CD14-positive monocyte (primary cell): ENCODE measurements around the gene BEX3. TPM values are rescaled to one million over a fixed set of nuclear protein-coding genes. Genes with fewer than 3 reads are reported as not detected.
A peak's percentile ranks its signal among the peaks of the same experiment; 100 is the strongest.

Experiments used
- DNase-seq, 3 donors: peaks; one replicate each; pipeline ENCODE4 v3.0.0-alpha.2; 2011 to 2022
- H2AFZ ChIP-seq: 2 replicates; pipeline ENCODE4 v1.6.0; 2012; ENCODE audit warnings: mild to moderate bottlenecking, low read depth, low read length, inconsistent platforms; ENCODE audit not compliant: insufficient read depth, poor library complexity, severe bottlenecking
- H3K27ac ChIP-seq, 2 donors: 1 replicate in 1 of 2; 2 replicates in 1 of 2; pipeline ENCODE4 v1.5.1; 2012 to 2013; ENCODE audit warnings: low read length in 2 of 2, control low read depth in 1 of 2, inconsistent platforms in 1 of 2, low read depth in 1 of 2, mild to moderate bottlenecking in 1 of 2
- H3K27me3 ChIP-seq, 2 donors: one replicate each; pipeline versions ENCODE4 v1.6.0 to v1.6.1; 2011 to 2013; ENCODE audit warnings: low read length in 2 of 2; ENCODE audit not compliant: control insufficient read depth in 2 of 2, insufficient read depth in 2 of 2
- H3K36me3 ChIP-seq, 2 donors: replicated peaks in 1 of 2; 1 replicate in 1 of 2; 2 replicates in 1 of 2; pipeline versions ENCODE4 v1.5.1 to v1.6.1; 2012 to 2013; ENCODE audit warnings: low read length in 2 of 2, control low read depth in 1 of 2, inconsistent platforms in 1 of 2, mild to moderate bottlenecking in 1 of 2; ENCODE audit not compliant: insufficient read depth in 2 of 2, control insufficient read depth in 1 of 2
- H3K4me1 ChIP-seq, 2 donors: 1 replicate in 1 of 2; 2 replicates in 1 of 2; pipeline versions ENCODE4 v1.5.1 to v1.6.1; 2012 to 2013; ENCODE audit warnings: low read length in 2 of 2, control low read depth in 1 of 2, inconsistent platforms in 1 of 2, mild to moderate bottlenecking in 1 of 2, moderate library complexity in 1 of 2; ENCODE audit not compliant: insufficient read depth in 2 of 2, control insufficient read depth in 1 of 2
- H3K4me2 ChIP-seq: replicated peaks from 2 replicates; pipeline ENCODE3; 2012; ENCODE audit warnings: low read length, moderate library complexity, mild to moderate bottlenecking; ENCODE audit not compliant: poor library complexity, severe bottlenecking; ENCODE audit errors: extremely low read depth
- H3K4me3 ChIP-seq, 3 experiments: fragments of 200-600 bp in 1 of 3; sonication (generic) in 1 of 3; replicated peaks in 1 of 3; 1 replicate in 2 of 3; 2 replicates in 1 of 3; pipeline ENCODE4 v1.5.1; 2011 to 2013; ENCODE audit warnings: low read length in 3 of 3, mild to moderate bottlenecking in 3 of 3, control low read depth in 2 of 3, low read depth in 2 of 3, inconsistent platforms in 1 of 3, moderate library complexity in 1 of 3
- H3K79me2 ChIP-seq: 2 replicates; pipeline ENCODE4 v1.6.0; 2012; ENCODE audit warnings: mild to moderate bottlenecking, control low read depth, inconsistent platforms, low read length, moderate library complexity; ENCODE audit not compliant: insufficient read depth
- H3K9ac ChIP-seq: 2 replicates; pipeline ENCODE4 v1.6.0; 2017; ENCODE audit warnings: low read length, mild to moderate bottlenecking; ENCODE audit not compliant: insufficient read depth, poor library complexity, severe bottlenecking
- H3K9me3 ChIP-seq, 2 donors: replicated peaks in 1 of 2; 1 replicate in 1 of 2; 2 replicates in 1 of 2; pipeline versions ENCODE4 v1.5.1 to v1.6.1; 2012 to 2013; ENCODE audit warnings: low read length in 2 of 2, control low read depth in 1 of 2; ENCODE audit not compliant: control insufficient read depth in 1 of 2, insufficient read depth in 1 of 2
- H4K20me1 ChIP-seq: 2 replicates; pipeline ENCODE4 v1.6.0; 2012; ENCODE audit warnings: mild to moderate bottlenecking, low read length, control low read depth, moderate library complexity; ENCODE audit not compliant: insufficient read depth
- H3K27ac Mint-ChIP-seq, 7 donors: one replicate each; pipeline ENCODE4 v1.8.0; 2020; ENCODE audit warnings: mild to moderate bottlenecking in 7 of 7, mixed read lengths in 7 of 7, moderate library complexity in 6 of 7, inconsistent platforms in 2 of 7
- H3K27me3 Mint-ChIP-seq, 3 donors: one replicate each; pipeline ENCODE4 v1.8.0; 2021 to 2022; ENCODE audit warnings: low read depth in 3 of 3, mild to moderate bottlenecking in 3 of 3, mixed read lengths in 3 of 3, moderate library complexity in 3 of 3, inconsistent platforms in 1 of 3
- H3K36me3 Mint-ChIP-seq, 2 donors: one replicate each; pipeline ENCODE4 v1.8.0; 2020; ENCODE audit warnings: mixed read lengths in 2 of 2, inconsistent platforms in 1 of 2, mild to moderate bottlenecking in 1 of 2
- H3K4me1 Mint-ChIP-seq: one replicate; pipeline ENCODE4 v1.8.0; 2020; ENCODE audit warnings: mild to moderate bottlenecking, mixed read lengths
- H3K4me3 Mint-ChIP-seq, 2 donors: one replicate each; pipeline ENCODE4 v1.8.0; 2020; ENCODE audit warnings: mild to moderate bottlenecking in 2 of 2, mixed read lengths in 2 of 2, moderate library complexity in 1 of 2
- H3K9me3 Mint-ChIP-seq, 7 donors: one replicate each; pipeline ENCODE4 v1.8.0; 2020 to 2022; ENCODE audit warnings: mixed read lengths in 7 of 7, mild to moderate bottlenecking in 6 of 7, moderate library complexity in 6 of 7, inconsistent platforms in 2 of 7
- CTCF ChIP-seq: fragments of 200-600 bp; IDR thresholded peaks from one replicate; pipeline ENCODE4 v1.8.0; 2022; ENCODE audit warnings: antibody characterized with exemption, mild to moderate bottlenecking
- whole genome bisulfite sequencing: methylation state at CpG from one replicate; pipeline ENCODE4 v1.1.5; 2013; ENCODE audit warnings: missing lambda C conversion rate; ENCODE audit not compliant: insufficient coverage; 5-methylcytosine and 5-hydroxymethylcytosine counted together
- intact Hi-C, 2 donors: fragments of 100-400 bp; cut with micrococcal nuclease; formaldehyde crosslinking; loops; one replicate each; pipeline versions ENCODE4 v1.15.0 to v1.15.1; 2023
- polyA plus RNA-seq, 3 donors: library from polyadenylated mRNA; depleted of rRNA in 1 of 3; unstranded in 2 of 3; stranded (reverse) in 1 of 3; fragments of 300-500 nt in 2 of 3; fragments of >200 nt in 1 of 3; fragmentation: Illumina TruSeq in 2 of 3; gene quantifications; 1 replicate in 2 of 3; 2 replicates in 1 of 3; pipeline ENCODE4 v1.2.3, GENCODE V29; 2012 to 2021

BEX3 gene
- polyA plus RNA-seq, 3 donors: 0.49 to 2.7 (median 2.0) TPM

DNA sequence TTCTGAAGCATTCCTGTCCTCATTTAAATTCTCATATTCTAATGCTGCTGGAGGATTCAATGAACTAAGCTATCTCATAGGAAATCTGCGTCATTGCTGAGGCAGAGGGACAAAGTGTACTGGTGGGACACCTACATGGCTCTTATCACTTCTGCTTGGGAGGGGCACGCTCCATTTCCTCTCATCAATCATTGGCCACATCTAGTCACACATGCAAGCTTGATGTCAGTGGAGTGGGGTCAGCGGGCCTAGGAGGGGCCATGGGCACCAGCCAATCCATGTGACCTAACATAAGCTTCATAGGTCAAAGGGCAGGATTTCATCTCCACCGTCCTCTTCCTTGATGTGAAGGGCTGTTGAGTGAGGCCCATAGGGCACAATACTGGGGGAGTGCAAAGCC lies 21.4 kb downstream of the BEX3 start:
- no peak overlapping the region for H2AFZ ChIP-seq
- no peaks in the 10 kb centered on the region for H3K36me3 ChIP-seq
- TF ChIP-seq CTCF: no peak
- H3K9ac ChIP-seq: no peak overlapping the region
- no peaks in the 10 kb centered on the region for H3K36me3 Mint-ChIP-seq
- H3K79me2 ChIP-seq: no peaks in the 10 kb centered on the region
- H3K27ac Mint-ChIP-seq: peak overlapping the region in 3 of 7 donors; percentile 11 to 51 (median 37)
- H3K4me1 Mint-ChIP-seq: peaks cover 14% of the 10 kb centered on the region
- DNase-seq: no peak
- no peaks in the 10 kb centered on the region for H3K27me3 ChIP-seq
- H3K4me3 ChIP-seq: no peak overlapping the region
- H3K9me3 ChIP-seq: no peaks in the 10 kb centered on the region
- no CpG with 5 or more reads among the region's 4 CpGs for WGBS
- H3K27me3 Mint-ChIP-seq: peaks cover 0 to 5% (median 0%) of the 10 kb centered on the region in 3 donors
- no peak overlapping the region for H3K27ac ChIP-seq
- intact Hi-C loops: no loop called here
- H3K4me3 Mint-ChIP-seq: no peak overlapping the region
- H3K9me3 Mint-ChIP-seq: peaks cover 0 to 8% (median 0%) of the 10 kb centered on the region in 7 donors
- H3K4me1 ChIP-seq: peaks cover 7 to 14% of the 10 kb centered on the region in 2 donors
- no peaks in the 10 kb centered on the region for H4K20me1 ChIP-seq
- H3K4me2 ChIP-seq: no peak overlapping the region

DNA sequence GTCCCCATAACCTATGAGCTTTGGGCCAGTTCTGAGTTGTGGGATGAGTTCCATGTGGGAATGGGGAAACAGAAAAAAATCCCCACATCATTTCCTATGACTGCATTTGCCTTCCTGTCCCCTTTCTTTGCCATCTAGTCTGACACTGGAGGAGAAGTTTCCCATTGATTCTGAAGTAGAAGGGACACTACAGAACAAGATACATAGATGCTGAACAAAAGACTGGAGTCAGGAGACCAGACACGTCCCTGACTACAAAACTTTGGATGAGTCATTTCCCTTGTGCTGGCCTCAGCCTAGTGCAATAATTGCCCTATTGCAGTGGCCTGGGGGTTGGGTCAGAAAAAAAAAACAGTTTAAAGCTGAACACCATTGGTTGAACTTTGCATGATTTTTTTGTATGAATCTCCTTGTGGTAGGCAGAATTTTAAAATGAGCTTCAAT lies 22.1 kb downstream of the BEX3 start:
- Histone ChIP-seq H3K9ac (no peak overlapping the region), H3K9me3 (no peaks in the 10 kb centered on the region), H3K79me2 (no peaks in the 10 kb centered on the region), H3K4me2 (no peak overlapping the region), H2AFZ (no peak overlapping the region), H3K4me3 (no peak overlapping the region), H3K4me1 (peaks cover 7 to 14% of the 10 kb centered on the region in 2 donors), H4K20me1 (no peaks in the 10 kb centered on the region), H3K27ac (no peak overlapping the region), H3K36me3 (no peaks in the 10 kb centered on the region), H3K27me3 (no peaks in the 10 kb centered on the region)
- H3K27ac Mint-ChIP-seq: peak overlapping the region in 5 of 7 donors; percentile 3 to 56 (median 42)
- peaks cover 14% of the 10 kb centered on the region for H3K4me1 Mint-ChIP-seq
- DNase-seq: peak; percentile 42 to 60 (median 57)
- H3K9me3 Mint-ChIP-seq: peaks cover 0 to 8% (median 0%) of the 10 kb centered on the region in 7 donors
- intact Hi-C loops: no loop called here
- peaks cover 0 to 8% (median 0%) of the 10 kb centered on the region in 3 donors for H3K27me3 Mint-ChIP-seq
- 0% methylated on average over 1 of the region's 1 CpG for WGBS
- no peaks in the 10 kb centered on the region for H3K36me3 Mint-ChIP-seq
- H3K4me3 Mint-ChIP-seq: no peak overlapping the region
- no peak for TF ChIP-seq CTCF
